GM12872 (cell line): ENCODE measurements around the gene APOD.

ENCODE experiments used
- CTCF ChIP-seq: IDR thresholded peaks from 3 replicates; pipeline ENCODE4 v1.5.1; 2011; ENCODE audit warnings: low read depth, mild to moderate bottlenecking, low read length, moderate library complexity; ENCODE audit not compliant: insufficient read depth

Gene APOD

GRCh38 chr3:195546130-195546560, 37.6 kb downstream of the APOD start:
- no peak for TF ChIP-seq CTCF

GRCh38 chr3:195544634-195545033, 39.1 kb downstream of the APOD start:
- TF ChIP-seq CTCF: no peak

- no peak for TF ChIP-seq CTCF
These were observed 39.6 kb downstream of the APOD start for GRCh38 chr3:195544230-195544536.

GRCh38 chr3:195543500-195544229, 40.1 kb downstream of the APOD start:
- TF ChIP-seq CTCF: no peak

GRCh38 chr3:195542698-195543499, 40.8 kb downstream of the APOD start, which contains the start of gene PPP1R2:
PPP1R2 (minus strand) TSS chr3:195543325; CDS start chr3:195543025, 300 bp downstream.
- TF ChIP-seq CTCF: no peak

GRCh38 chr3:195542316-195542697, 41.4 kb downstream of the APOD start:
- TF ChIP-seq CTCF: no peak

- TF ChIP-seq CTCF: no peak
These were observed 43.2 kb downstream of the APOD start for GRCh38 chr3:195540511-195540910.
